Esophagus squamous epithelium (tissue), 5 donors: ENCODE measurements around the gene QRSL1. TPM values are rescaled to one million over a fixed set of nuclear protein-coding genes. Genes with fewer than 3 reads are reported as not detected.
A peak's percentile ranks its signal among the peaks of the same experiment; 100 is the strongest.

Experiments
- DNase-seq: peaks from one replicate; lab custom pipeline; 2025; lab: John Stamatoyannopoulos, UW
- H3K27ac ChIP-seq, 4 donors: fragments of 200-600 bp; sonication (generic); one replicate each; pipeline ENCODE4 v1.5.1; 2016 to 2019; ENCODE audit warnings: mild to moderate bottlenecking in 1 of 4
- H3K27me3 ChIP-seq, 4 donors: fragments of 200-600 bp; sonication (generic); 1 replicate in 3 of 4; 2 replicates in 1 of 4; pipeline versions ENCODE4 v1.5.1 to v1.6.0; 2017 to 2021; ENCODE audit warnings: antibody characterized with exemption in 1 of 4
- H3K36me3 ChIP-seq, 3 donors: fragments of 200-600 bp; sonication (generic); one replicate each; pipeline ENCODE4 v1.5.1; 2016 to 2019
- H3K4me1 ChIP-seq, 3 donors: fragments of 200-600 bp; sonication (generic); one replicate each; pipeline ENCODE4 v1.5.1; 2017 to 2019
- H3K4me3 ChIP-seq, 4 donors: fragments of 200-600 bp; sonication (generic); 1 replicate in 3 of 4; 2 replicates in 1 of 4; pipeline ENCODE4 v1.5.1; 2016 to 2019; ENCODE audit warnings: mild to moderate bottlenecking in 2 of 4, moderate library complexity in 1 of 4
- H3K9me3 ChIP-seq, 3 donors: fragments of 200-600 bp; sonication (generic); one replicate each; pipeline ENCODE4 v1.5.1; 2016 to 2019
- POLR2A ChIP-seq, 4 donors: fragments of 450-650 bp; IDR thresholded peaks; one replicate each; pipeline ENCODE4 v1.6.1; 2017; ENCODE audit warnings: antibody characterized with exemption in 4 of 4, mild to moderate bottlenecking in 4 of 4, moderate library complexity in 3 of 4
- WGBS, 2 donors: methylation state at CpG; one replicate each; pipeline ENCODE4 v1.1.5; 2018; 5-methylcytosine and 5-hydroxymethylcytosine counted together
- intact Hi-C: fragments of 100-400 bp; cut with DNase I; formaldehyde crosslinking; loops from one replicate; pipeline ENCODE4 v1.15.0; 2022
- small RNA-seq, 4 donors: library from RNA; depleted of rRNA; stranded (forward); fragments of <200 nt; gene quantifications; one replicate each; pipeline ENCODE3, GENCODE V24; 2016
- total RNA-seq, 4 donors: library from RNA; depleted of rRNA; stranded (reverse); fragments of >200 nt; gene quantifications; one replicate each; pipeline ENCODE4 v1.1.0, GENCODE V29; 2016
- TF ChIP-seq, protein P1 (sequence below), 6 experiments: fragments of 450-650 bp in 4 of 6; fragments of 200-600 bp in 2 of 6; sonication (generic) in 2 of 6; IDR thresholded peaks; one replicate each; pipeline ENCODE4 v1.5.1; 2016 to 2019; ENCODE audit warnings: antibody characterized with exemption in 6 of 6, mild to moderate bottlenecking in 4 of 6, moderate library complexity in 4 of 6
- donor health status: DM: yes; HTN: yes; CAD: no.

Gene QRSL1
- total RNA-seq, 4 donors from 2014 or later, result 4.8 to 11.1 (median 9.3) TPM

DNA sequence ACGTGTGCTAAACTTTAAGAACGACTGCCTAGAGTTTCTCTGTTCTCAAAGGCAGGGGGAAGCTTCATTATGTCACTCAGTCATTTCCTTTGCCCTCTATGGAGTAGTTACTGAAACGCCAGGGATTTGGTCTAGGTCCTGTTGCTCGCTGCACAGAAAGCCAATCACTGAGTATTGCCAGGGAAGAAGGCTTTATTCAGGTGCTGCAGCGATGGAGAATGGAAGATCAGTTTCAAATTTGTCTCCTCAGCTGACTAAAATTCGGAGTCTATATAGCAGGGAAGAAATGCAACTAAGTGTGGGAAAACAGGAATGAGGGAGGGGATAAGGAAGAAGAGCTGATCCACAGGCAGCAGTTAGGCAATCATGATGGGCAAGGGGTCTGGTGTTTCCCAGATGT lies 75.8 kb downstream of the QRSL1 start:
- no peaks in the 10 kb centered on the region for H3K9me3 ChIP-seq
- intact Hi-C loops, result no loop called here
- H3K27me3 ChIP-seq, result no peaks in the 10 kb centered on the region
- H3K36me3 ChIP-seq, result no peaks in the 10 kb centered on the region
- peaks cover 0 to 24% (median 6%) of the 10 kb centered on the region in 3 donors for H3K4me1 ChIP-seq
- no peak overlapping the region for H3K27ac ChIP-seq
- 67 to 79% methylated on average over 3 to 6 of the region's 6 CpGs for WGBS, 2 donors
- no peak for DNase-seq
- no peak for TF ChIP-seq POLR2A (IDR thresholded peaks at IDR 0.05)
- TF ChIP-seq, protein P1, sequence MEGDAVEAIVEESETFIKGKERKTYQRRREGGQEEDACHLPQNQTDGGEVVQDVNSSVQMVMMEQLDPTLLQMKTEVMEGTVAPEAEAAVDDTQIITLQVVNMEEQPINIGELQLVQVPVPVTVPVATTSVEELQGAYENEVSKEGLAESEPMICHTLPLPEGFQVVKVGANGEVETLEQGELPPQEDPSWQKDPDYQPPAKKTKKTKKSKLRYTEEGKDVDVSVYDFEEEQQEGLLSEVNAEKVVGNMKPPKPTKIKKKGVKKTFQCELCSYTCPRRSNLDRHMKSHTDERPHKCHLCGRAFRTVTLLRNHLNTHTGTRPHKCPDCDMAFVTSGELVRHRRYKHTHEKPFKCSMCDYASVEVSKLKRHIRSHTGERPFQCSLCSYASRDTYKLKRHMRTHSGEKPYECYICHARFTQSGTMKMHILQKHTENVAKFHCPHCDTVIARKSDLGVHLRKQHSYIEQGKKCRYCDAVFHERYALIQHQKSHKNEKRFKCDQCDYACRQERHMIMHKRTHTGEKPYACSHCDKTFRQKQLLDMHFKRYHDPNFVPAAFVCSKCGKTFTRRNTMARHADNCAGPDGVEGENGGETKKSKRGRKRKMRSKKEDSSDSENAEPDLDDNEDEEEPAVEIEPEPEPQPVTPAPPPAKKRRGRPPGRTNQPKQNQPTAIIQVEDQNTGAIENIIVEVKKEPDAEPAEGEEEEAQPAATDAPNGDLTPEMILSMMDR (IDR thresholded peaks at IDR 0.05), result no peak
- no peak overlapping the region for H3K4me3 ChIP-seq

DNA sequence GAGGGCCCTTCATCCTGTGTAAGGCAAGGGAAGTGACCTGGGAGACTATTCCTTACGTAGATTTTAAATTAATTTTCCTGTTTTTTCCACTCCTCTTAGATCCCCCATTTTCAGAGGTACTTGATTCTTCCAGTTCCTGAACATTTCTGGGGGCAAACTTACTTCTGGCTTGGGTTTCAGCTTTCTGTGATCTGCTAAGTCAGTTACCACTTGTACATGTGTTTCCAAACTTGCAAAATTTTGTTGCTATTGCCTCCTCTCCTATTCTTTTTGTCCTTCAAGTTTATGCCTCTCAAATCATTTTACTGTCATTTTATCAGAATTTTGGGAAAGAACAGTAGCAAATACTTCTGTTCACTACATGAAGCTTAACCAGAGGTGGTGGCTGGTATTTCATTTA lies 81.2 kb downstream of the QRSL1 start:
- intact Hi-C loops, result no loop called here
- Histone ChIP-seq H3K4me3 (no peak overlapping the region), H3K9me3 (no peaks in the 10 kb centered on the region), H3K36me3 (no peaks in the 10 kb centered on the region), H3K27me3 (no peaks in the 10 kb centered on the region), H3K27ac (no peak overlapping the region), H3K4me1 (peaks cover 0 to 2% (median 0%) of the 10 kb centered on the region in 3 donors)
- no peak for DNase-seq
- no peak for TF ChIP-seq POLR2A (IDR thresholded peaks at IDR 0.05)
- TF ChIP-seq, protein P1 (IDR thresholded peaks at IDR 0.05), result no peak
- 68 to 85% methylated on average over 1 of the region's 1 CpG for WGBS, 2 donors

DNA sequence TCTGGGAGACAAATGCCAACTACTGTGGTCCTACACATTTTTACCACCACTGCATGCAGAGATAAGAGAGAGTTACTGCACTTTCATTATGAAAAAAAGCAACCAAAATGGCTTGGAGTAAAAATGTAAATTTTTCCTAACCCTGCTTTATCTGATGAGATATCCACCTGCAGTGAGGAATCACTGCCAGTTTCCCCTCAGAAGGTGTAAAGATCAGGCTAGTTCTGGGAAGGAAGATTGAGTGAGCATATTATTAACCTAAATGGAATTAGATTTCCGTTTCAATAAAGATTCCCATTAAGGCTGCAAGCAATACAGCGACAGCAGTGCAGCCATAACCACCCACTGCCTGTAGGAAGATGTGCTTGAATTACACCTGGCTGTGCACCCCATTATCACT lies 84.9 kb downstream of the QRSL1 start:
- H3K27ac ChIP-seq, result no peak overlapping the region
- WGBS, 2 donors, result 88 to 91% methylated on average over 2 of the region's 2 CpGs
- no peaks in the 10 kb centered on the region for H3K9me3 ChIP-seq
- TF ChIP-seq, protein P1 (IDR thresholded peaks at IDR 0.05), result no peak
- TF ChIP-seq POLR2A (IDR thresholded peaks at IDR 0.05), result no peak
- H3K27me3 ChIP-seq, result no peaks in the 10 kb centered on the region
- no peak overlapping the region for H3K4me3 ChIP-seq
- intact Hi-C loops, result no loop called here
- DNase-seq, result no peak
- H3K36me3 ChIP-seq, result no peaks in the 10 kb centered on the region
- peaks cover 0 to 8% (median 0%) of the 10 kb centered on the region in 3 donors for H3K4me1 ChIP-seq

DNA sequence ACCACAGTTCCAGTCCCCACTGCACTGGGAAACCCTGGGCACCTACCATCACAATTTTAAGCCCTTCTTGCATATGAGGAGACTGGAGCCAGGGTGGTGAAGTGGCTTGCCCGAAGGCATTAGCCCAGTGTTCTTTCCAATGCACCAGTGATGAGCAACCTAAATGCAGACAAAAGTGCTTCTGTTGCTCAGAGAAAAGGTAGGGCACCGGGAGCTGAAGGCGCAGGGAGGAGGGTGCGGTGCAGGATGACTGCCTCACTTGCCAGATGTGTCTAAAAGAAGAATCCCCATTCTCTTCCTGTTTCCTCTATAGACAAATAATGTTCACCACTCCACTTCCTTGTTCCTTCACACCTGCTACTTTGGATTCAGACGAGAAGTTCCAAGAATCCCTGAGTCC lies 86.5 kb downstream of the QRSL1 start:
- WGBS, 2 donors, result 30 to 33% methylated on average over 4 to 5 of the region's 5 CpGs
- Histone ChIP-seq H3K9me3 (no peaks in the 10 kb centered on the region), H3K36me3 (no peaks in the 10 kb centered on the region), H3K4me3 (no peak overlapping the region), H3K27ac (peak overlapping the region in 2 of 4 donors; percentile 22 to 26), H3K4me1 (peaks cover 0 to 8% (median 0%) of the 10 kb centered on the region in 3 donors), H3K27me3 (no peaks in the 10 kb centered on the region)
- intact Hi-C loops, result no loop called here
- TF ChIP-seq POLR2A (IDR thresholded peaks at IDR 0.05), result no peak
- TF ChIP-seq, protein P1 (IDR thresholded peaks at IDR 0.05), result no peak
- DNase-seq, result no peak

DNA sequence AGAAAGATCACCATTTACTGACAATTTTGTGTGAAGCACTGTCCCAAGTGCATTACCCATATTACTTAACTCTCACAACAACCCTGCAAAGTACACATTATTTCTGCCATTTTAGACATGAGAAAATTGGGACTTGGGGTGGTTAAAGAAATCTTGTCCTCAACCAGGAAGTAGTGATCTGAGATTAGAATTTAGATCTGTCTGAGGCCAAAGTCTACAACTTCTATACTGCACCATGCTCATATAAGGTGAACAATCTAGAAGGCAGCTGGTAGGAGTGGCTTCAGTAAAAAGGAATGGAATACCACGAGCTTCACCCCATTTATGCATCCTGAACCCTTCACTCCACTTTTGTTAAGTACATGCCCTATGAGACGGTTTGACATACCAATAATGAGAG lies 87.6 kb downstream of the QRSL1 start:
- Histone ChIP-seq H3K27ac (no peak overlapping the region), H3K4me1 (peaks cover 0 to 8% (median 0%) of the 10 kb centered on the region in 3 donors), H3K36me3 (no peaks in the 10 kb centered on the region), H3K27me3 (no peaks in the 10 kb centered on the region), H3K4me3 (no peak overlapping the region), H3K9me3 (no peaks in the 10 kb centered on the region)
- DNase-seq, result no peak
- TF ChIP-seq, protein P1 (IDR thresholded peaks at IDR 0.05), result no peak
- no peak for TF ChIP-seq POLR2A (IDR thresholded peaks at IDR 0.05)
- intact Hi-C loops, result no loop called here
- 77 to 96% methylated on average over 2 of the region's 2 CpGs for WGBS, 2 donors

Small RNA genes within 50 kb of the gene (small RNA-seq; reads per million reads assigned to genes)
- 0 reads per million in 4 donors for gene RNU6-527P

Other genes starting within 250 kb of the QRSL1 start
- 10 to 100 TPM in 1 of 4 donors, 1 to 10 TPM in 3; 1.6 to 11.1 (median 6.0) TPM for gene RTN4IP1, start 80 bp upstream of the QRSL1 start, total RNA-seq